PC-3 (cell line): ENCODE results near the gene CYB5B.
"Not testable (repeated sequence)": the region's sequence is repeated elsewhere in the genome, so short reads cannot be mapped to it uniquely, and the experiment has no call there.

ENCODE experiments used
- CTCF ChIP-seq: fragments of 300-600 bp; sonication (generic); conservative IDR thresholded peaks from 2 replicates; pipeline ENCODE4 v1.5.1; 2017; ENCODE audit warnings: antibody characterized with exemption, low read depth, mild to moderate bottlenecking, low read length
- EZH2 ChIP-seq: fragments of 300-600 bp; sonication (generic); IDR thresholded peaks from one replicate; pipeline ENCODE4 v1.6.1; 2017; ENCODE audit warnings: antibody characterized with exemption, mild to moderate bottlenecking, low read length; ENCODE audit not compliant: unreplicated experiment
- EZH2phosphoT487 ChIP-seq: fragments of 300-600 bp; sonication (generic); IDR thresholded peaks from 2 replicates; pipeline ENCODE4 v1.6.1; 2018; ENCODE audit warnings: mild to moderate bottlenecking, antibody characterized with exemption, low read length, borderline replicate concordance

- TF ChIP-seq EZH2phosphoT487, CTCF, EZH2: not testable (repeated sequence)
Measured at GRCh38 chr16:69441030-69441429, 16.6 kb downstream of the CYB5B start.
